SH-SY5Y (cell line): ENCODE results near the gene APOO.

Source experiments
- GATA2 ChIP-seq: IDR thresholded peaks from 2 replicates; pipeline ENCODE4 v1.6.1; 2011; ENCODE audit warnings: mild to moderate bottlenecking, low read depth, low read length
- GATA3 ChIP-seq: IDR thresholded peaks from 2 replicates; pipeline ENCODE4 v1.6.1; 2011; ENCODE audit warnings: low read depth, mild to moderate bottlenecking, low read length, moderate library complexity

- TF ChIP-seq GATA2 (no peak), GATA3 (no peak)
These were observed 46.2 kb upstream of the APOO start for GRCh38 chrX:23953908-23954269.
